Testis (tissue), 2 donors: ENCODE results near the gene HTT.

Experiments
- CTCF ChIP-seq, 3 experiments: fragments of 450-650 bp in 2 of 3; fragments of 200-600 bp in 1 of 3; sonication (generic) in 1 of 3; IDR thresholded peaks; one replicate each; pipeline ENCODE4 v1.5.1; 2016 to 2019; ENCODE audit warnings: antibody characterized with exemption in 3 of 3, mild to moderate bottlenecking in 2 of 3, moderate library complexity in 1 of 3
- POLR2A ChIP-seq: fragments of 450-650 bp; IDR thresholded peaks from one replicate; pipeline ENCODE4 v1.6.1; 2017; ENCODE audit warnings: antibody characterized with exemption, mild to moderate bottlenecking, moderate library complexity

DNA sequence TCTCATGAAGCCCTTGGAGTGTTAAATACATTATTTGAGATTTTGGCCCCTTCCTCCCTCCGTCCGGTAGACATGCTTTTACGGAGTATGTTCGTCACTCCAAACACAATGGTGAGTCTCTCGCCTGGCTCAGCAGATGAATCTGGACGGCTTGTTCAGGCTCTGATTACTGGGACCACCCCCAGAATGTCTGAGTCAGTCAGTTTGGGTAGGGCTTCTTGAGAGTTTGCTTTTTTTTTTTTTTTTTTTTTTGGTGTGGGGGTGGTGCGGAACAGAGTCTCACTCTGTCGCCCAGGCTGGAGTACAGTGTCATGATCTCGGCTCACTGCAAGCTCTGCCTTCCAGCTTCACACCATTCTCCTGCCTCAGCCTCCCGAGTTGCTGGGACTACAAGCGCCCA lies 112.1 kb downstream of the HTT start:
- TF ChIP-seq CTCF (IDR thresholded peaks at IDR 0.05), result no peak
- TF ChIP-seq POLR2A, result no peak
